ENCODE results near the gene DNAJB9.

- TF ChIP-seq CTCF (conservative IDR thresholded peaks at IDR 0.05) (no peak), ZFX (IDR thresholded peaks at IDR 0.05) (no peak)
These were observed 8.5 kb upstream of the DNAJB9 start for GRCh38 chr7:108561047-108561619.

All from C4-2B (cell line).